DOHH2 (cell line): ENCODE results near the gene SNRPA.

Source experiments
- H3F3A ChIP-seq: fragments of 200-600 bp; sonication (generic), shearing (Covaris generic); 2 replicates; pipeline ENCODE4 v1.6.0; 2016; ENCODE audit warnings: antibody characterized with exemption, mild to moderate bottlenecking; ENCODE audit not compliant: control insufficient read depth, insufficient read depth
- H3K27ac ChIP-seq: fragments of 200-600 bp; sonication (generic); 2 replicates; pipeline ENCODE4 v1.5.1; 2014; ENCODE audit warnings: low read depth, mild to moderate bottlenecking, low read length, moderate library complexity
- H3K27me3 ChIP-seq: fragments of 200-600 bp; sonication (generic); 2 replicates; pipeline ENCODE4 v1.6.1; 2014; ENCODE audit warnings: mild to moderate bottlenecking, low read length, mixed read lengths; ENCODE audit not compliant: control insufficient read depth
- H3K36me3 ChIP-seq: fragments of 200-600 bp; sonication (generic); 2 replicates; pipeline ENCODE4 v1.6.1; 2014; ENCODE audit warnings: mild to moderate bottlenecking, low read length, moderate library complexity, mixed read lengths; ENCODE audit not compliant: control insufficient read depth
- H3K4me1 ChIP-seq: fragments of 200-600 bp; sonication (generic); 2 replicates; pipeline ENCODE4 v1.6.1; 2014; ENCODE audit warnings: mild to moderate bottlenecking, low read length, mixed read lengths; ENCODE audit not compliant: control insufficient read depth
- H3K4me2 ChIP-seq: fragments of 200-600 bp; sonication (generic); 2 replicates; pipeline ENCODE4 v1.6.0; 2014; ENCODE audit warnings: mild to moderate bottlenecking, low read length, moderate library complexity
- H3K4me3 ChIP-seq: fragments of 200-600 bp; sonication (generic); 2 replicates; pipeline ENCODE4 v1.5.1; 2014; ENCODE audit warnings: mild to moderate bottlenecking, low read length, mixed read lengths
- H3K79me2 ChIP-seq: fragments of 200-600 bp; sonication (generic); 2 replicates; pipeline ENCODE4 v1.6.1; 2014; ENCODE audit warnings: mild to moderate bottlenecking, low read length, mixed read lengths; ENCODE audit not compliant: control insufficient read depth
- H3K9me2 ChIP-seq: fragments of 200-600 bp; sonication (generic); replicated peaks from 2 replicates; pipeline ENCODE4 v1.6.1; 2014; ENCODE audit warnings: mild to moderate bottlenecking, low read length, mixed read lengths; ENCODE audit not compliant: control insufficient read depth
- H3K9me3 ChIP-seq: fragments of 200-600 bp; sonication (generic); 2 replicates; pipeline ENCODE4 v1.6.1; 2014; ENCODE audit warnings: antibody characterized with exemption, low read length, mixed read lengths; ENCODE audit not compliant: control insufficient read depth, insufficient read depth
- H4K20me1 ChIP-seq: fragments of 200-600 bp; sonication (generic); 2 replicates; pipeline ENCODE4 v1.6.0; 2014; ENCODE audit warnings: low read depth, mild to moderate bottlenecking, antibody characterized with exemption, low read length, moderate library complexity; ENCODE audit not compliant: control insufficient read depth, insufficient read depth
- EZH2phosphoT487 ChIP-seq: fragments of 200-600 bp; sonication (generic); IDR thresholded peaks from 2 replicates; pipeline ENCODE4 v1.6.1; 2017; ENCODE audit warnings: borderline replicate concordance, mild to moderate bottlenecking, antibody characterized with exemption, low read length, moderate library complexity, mixed read lengths
- TF ChIP-seq, protein P1 (sequence below): fragments of 200-600 bp; sonication (generic); IDR thresholded peaks from one replicate; pipeline ENCODE4 v1.5.1; 2014; ENCODE audit warnings: antibody characterized with exemption, mild to moderate bottlenecking, low read depth, low read length; ENCODE audit not compliant: poor library complexity, severe bottlenecking

Gene SNRPA

DNA sequence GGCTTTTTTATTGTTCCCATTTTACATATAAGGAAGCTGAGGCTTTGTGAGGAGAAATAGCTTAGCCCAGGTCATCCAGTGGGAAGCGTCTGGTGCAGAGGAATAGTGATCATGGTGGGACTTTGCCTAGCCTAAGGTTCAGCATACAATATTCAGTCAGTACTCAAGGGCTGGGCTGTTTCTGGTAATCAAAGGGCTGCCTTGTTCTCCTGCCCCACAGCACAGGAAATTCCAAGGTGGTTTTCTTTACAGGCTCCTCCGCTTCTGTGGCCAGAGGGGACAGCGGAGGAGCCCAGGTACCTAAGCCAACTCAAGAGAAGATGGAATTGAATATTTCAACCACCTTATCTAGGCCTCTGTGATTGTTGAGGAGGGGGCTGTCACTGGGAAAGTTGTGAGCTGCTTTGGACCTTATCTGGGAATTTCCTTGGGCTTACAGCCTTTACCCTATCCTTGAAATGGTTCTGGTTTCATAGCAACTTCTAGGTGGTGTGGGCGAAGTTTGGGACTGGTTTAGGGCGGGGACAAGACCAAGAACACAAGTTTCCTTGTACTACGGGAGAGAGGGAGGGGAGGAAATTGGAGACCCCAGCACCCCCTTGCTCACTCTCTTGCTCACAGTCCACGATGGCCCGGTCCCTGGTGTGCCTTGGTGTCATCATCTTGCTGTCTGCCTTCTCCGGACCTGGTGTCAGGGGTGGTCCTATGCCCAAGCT lies 24.1 kb downstream of the SNRPA start, which contains the start of gene MIA:
Gene MIA, plus strand, starts transcription at position 606 of the 716 bp plus-strand sequence. Its CDS starts 22 bp downstream, at position 628.
- H3K27ac ChIP-seq, result no peak within 1 kb of the TSS
- H3K4me1 ChIP-seq, result peaks cover 51% of the 10 kb centered on the region

DNA sequence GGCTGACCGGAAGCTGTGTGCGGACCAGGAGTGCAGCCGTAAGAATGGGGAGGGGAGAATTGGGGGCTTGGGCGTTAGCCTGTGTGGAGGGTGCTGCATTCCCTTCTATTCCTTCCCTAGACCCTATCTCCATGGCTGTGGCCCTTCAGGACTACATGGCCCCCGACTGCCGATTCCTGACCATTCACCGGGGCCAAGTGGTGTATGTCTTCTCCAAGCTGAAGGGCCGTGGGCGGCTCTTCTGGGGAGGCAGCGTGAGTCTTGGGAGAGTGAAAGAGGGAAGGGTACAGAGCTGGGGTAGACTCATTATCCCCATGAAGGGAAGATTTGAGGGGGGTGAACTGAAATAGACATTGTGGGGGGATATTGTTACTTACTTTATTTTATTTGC lies 24.6 kb downstream of the SNRPA start:
- H3K4me1 ChIP-seq, result peaks cover 51% of the 10 kb centered on the region
- H4K20me1 ChIP-seq, result no peaks in the 10 kb centered on the region
- peaks cover 6% of the 10 kb centered on the region; the same call in 1 of the 2 replicates for H3K36me3 ChIP-seq
- no peak overlapping the region for H3K27ac ChIP-seq
- no peaks in the 10 kb centered on the region for H3K9me2 ChIP-seq
- peaks cover 4% of the 10 kb centered on the region; the same call in 1 of the 2 replicates for H3K9me3 ChIP-seq
- no peak for TF ChIP-seq EZH2phosphoT487
- TF ChIP-seq, protein P1, sequence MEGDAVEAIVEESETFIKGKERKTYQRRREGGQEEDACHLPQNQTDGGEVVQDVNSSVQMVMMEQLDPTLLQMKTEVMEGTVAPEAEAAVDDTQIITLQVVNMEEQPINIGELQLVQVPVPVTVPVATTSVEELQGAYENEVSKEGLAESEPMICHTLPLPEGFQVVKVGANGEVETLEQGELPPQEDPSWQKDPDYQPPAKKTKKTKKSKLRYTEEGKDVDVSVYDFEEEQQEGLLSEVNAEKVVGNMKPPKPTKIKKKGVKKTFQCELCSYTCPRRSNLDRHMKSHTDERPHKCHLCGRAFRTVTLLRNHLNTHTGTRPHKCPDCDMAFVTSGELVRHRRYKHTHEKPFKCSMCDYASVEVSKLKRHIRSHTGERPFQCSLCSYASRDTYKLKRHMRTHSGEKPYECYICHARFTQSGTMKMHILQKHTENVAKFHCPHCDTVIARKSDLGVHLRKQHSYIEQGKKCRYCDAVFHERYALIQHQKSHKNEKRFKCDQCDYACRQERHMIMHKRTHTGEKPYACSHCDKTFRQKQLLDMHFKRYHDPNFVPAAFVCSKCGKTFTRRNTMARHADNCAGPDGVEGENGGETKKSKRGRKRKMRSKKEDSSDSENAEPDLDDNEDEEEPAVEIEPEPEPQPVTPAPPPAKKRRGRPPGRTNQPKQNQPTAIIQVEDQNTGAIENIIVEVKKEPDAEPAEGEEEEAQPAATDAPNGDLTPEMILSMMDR, result no peak
- H3K4me2 ChIP-seq, result no peak overlapping the region
- peaks cover 12% of the 10 kb centered on the region for H3K79me2 ChIP-seq
- no peaks in the 10 kb centered on the region for H3K27me3 ChIP-seq
- peaks cover 23% of the 10 kb centered on the region for H3F3A ChIP-seq
- H3K4me3 ChIP-seq, result no peak overlapping the region

More for the DNA sequence above, 24.1 kb downstream of the SNRPA start, which contains the start of gene MIA:
- Histone ChIP-seq H3K79me2 (peaks cover 12% of the 10 kb centered on the region), H3K4me3 (no peak within 1 kb of the TSS), H3K4me2 (no peak within 1 kb of the TSS), H3K9me2 (no peaks in the 10 kb centered on the region), H3K9me3 (peaks cover 4% of the 10 kb centered on the region; the same call in 1 of the 2 replicates), H3F3A (peaks cover 24% of the 10 kb centered on the region), H4K20me1 (no peaks in the 10 kb centered on the region), H3K27me3 (no peaks in the 10 kb centered on the region), H3K36me3 (peaks cover 6% of the 10 kb centered on the region; the same call in 1 of the 2 replicates)
- no peak for TF ChIP-seq EZH2phosphoT487
- TF ChIP-seq, protein P1, result no peak

DNA sequence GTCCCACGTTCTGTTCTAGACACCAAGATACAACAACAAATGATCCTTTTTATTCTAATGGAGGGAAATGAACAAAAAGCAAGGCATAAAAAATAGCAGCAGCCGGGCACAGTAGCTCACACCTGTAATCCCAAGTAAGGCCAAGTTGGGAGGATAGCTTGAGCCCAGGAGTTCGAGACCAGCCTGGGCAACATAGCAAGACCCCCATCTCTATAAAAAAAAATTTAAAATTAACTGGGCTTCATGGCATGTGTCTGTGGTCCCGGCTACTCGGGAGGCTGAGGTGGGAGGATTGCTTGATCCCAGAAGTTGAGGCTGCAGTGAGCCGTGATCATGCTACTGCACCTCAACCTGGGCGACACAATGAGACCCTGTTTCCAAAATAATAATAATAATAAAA lies 25.4 kb downstream of the SNRPA start:
- no peaks in the 10 kb centered on the region for H3K9me3 ChIP-seq
- H3K9me2 ChIP-seq, result no peaks in the 10 kb centered on the region
- H3F3A ChIP-seq, result peaks cover 18% of the 10 kb centered on the region
- H4K20me1 ChIP-seq, result no peaks in the 10 kb centered on the region
- peaks cover 6% of the 10 kb centered on the region; the same call in 1 of the 2 replicates for H3K36me3 ChIP-seq
- H3K27ac ChIP-seq, result peak overlapping the region; percentile 99
- no peaks in the 10 kb centered on the region for H3K27me3 ChIP-seq
- no peak for TF ChIP-seq EZH2phosphoT487
- TF ChIP-seq, protein P1, result no peak
- H3K4me1 ChIP-seq, result peaks cover 51% of the 10 kb centered on the region
- H3K4me3 ChIP-seq, result peak overlapping the region; percentile 89
- peak overlapping the region; percentile 99 for H3K4me2 ChIP-seq
- H3K79me2 ChIP-seq, result peaks cover 12% of the 10 kb centered on the region
